ENCODE data around the gene NBPF4. TPM values are rescaled to one million over a fixed set of nuclear protein-coding genes. Genes with fewer than 3 reads are reported as not detected.
"Not testable (repeated sequence)": the region's sequence is repeated elsewhere in the genome, so short reads cannot be mapped to it uniquely, and the experiment has no call there.

Gene NBPF4, protein sequence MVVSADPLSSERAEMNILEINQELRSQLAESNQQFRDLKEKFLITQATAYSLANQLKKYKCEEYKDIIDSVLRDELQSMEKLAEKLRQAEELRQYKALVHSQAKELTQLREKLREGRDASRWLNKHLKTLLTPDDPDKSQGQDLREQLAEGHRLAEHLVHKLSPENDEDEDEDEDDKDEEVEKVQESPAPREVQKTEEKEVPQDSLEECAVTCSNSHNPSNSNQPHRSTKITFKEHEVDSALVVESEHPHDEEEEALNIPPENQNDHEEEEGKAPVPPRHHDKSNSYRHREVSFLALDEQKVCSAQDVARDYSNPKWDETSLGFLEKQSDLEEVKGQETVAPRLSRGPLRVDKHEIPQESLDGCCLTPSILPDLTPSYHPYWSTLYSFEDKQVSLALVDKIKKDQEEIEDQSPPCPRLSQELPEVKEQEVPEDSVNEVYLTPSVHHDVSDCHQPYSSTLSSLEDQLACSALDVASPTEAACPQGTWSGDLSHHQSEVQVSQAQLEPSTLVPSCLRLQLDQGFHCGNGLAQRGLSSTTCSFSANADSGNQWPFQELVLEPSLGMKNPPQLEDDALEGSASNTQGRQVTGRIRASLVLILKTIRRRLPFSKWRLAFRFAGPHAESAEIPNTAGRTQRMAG
- not detected in 2 replicates for total RNA-seq

DNA sequence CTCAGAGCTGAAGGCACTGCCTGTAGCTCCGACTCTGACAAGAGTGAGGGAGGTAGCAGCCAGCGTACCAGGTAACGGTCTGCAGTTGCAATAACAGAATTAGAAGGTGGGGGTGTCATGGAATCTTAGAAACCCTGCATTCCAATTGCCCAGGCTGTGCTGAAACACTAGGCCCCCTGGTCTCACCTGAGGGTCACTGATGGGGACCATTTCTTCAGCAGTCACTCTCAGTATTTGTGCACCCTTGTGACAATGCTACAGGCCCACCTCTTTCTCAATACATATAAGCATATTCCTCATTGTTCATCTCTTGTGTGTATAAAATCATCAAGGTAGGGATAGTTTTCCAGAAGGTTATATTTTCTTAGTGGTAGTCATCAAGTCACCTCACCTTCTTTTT, at the start of gene NBPF4:
NBPF4 (minus strand) TSS at position 101 of the 400 bp plus-strand sequence. CDS start 315 bp downstream, outside the sequence.
- not testable (repeated sequence) for H3K4me3 ChIP-seq (ENCODE audit: low read depth, low read length); FAIRE-seq; DNase-seq (ENCODE audit: low read depth); H3K36me3 ChIP-seq (ENCODE audit: control insufficient read depth, insufficient read depth, low read length); H3K27me3 ChIP-seq (ENCODE audit: control insufficient read depth, insufficient read depth, low read length)

DNA sequence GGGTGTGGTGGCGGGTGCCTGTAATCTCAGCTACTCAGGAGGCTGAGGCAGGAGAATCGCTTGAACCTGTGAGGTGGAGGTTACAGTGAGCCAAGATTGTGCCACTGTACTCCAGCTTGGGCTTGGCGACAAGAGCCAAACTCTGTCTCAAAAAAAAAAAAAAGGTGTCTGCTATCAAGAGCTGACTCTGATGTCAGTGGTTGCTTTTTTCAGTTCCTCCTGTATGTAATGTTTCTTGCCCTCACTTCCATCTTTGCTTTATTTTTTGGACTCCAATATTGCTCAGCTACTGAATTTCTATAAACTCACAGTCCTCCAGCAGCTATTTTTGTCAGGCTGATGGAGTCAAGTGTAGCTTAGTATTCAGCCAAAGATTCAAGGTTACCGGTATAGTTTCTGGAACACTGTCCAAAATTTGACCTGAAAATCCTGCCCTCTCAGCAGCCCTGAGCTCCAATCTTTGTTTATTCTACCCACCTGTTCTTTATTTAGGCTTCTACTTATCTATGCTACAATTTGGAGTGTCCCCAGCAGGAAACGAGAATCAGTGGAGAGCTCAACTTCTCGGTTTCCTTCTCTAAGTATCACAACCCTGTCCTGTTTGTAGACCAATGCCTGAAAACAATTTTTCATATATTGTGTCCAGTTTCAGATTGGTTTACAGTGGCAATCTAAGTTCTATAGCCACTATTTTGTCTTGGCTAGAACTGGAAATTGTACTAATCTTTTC, 38.8 kb upstream of the NBPF4 start:
- H3K4me3 ChIP-seq (ENCODE audit: low read depth, low read length); H3K36me3 ChIP-seq (ENCODE audit: control insufficient read depth, insufficient read depth, low read length); FAIRE-seq; DNase-seq (ENCODE audit: low read depth); H3K27me3 ChIP-seq (ENCODE audit: control insufficient read depth, insufficient read depth, low read length): not testable (repeated sequence)

DNA sequence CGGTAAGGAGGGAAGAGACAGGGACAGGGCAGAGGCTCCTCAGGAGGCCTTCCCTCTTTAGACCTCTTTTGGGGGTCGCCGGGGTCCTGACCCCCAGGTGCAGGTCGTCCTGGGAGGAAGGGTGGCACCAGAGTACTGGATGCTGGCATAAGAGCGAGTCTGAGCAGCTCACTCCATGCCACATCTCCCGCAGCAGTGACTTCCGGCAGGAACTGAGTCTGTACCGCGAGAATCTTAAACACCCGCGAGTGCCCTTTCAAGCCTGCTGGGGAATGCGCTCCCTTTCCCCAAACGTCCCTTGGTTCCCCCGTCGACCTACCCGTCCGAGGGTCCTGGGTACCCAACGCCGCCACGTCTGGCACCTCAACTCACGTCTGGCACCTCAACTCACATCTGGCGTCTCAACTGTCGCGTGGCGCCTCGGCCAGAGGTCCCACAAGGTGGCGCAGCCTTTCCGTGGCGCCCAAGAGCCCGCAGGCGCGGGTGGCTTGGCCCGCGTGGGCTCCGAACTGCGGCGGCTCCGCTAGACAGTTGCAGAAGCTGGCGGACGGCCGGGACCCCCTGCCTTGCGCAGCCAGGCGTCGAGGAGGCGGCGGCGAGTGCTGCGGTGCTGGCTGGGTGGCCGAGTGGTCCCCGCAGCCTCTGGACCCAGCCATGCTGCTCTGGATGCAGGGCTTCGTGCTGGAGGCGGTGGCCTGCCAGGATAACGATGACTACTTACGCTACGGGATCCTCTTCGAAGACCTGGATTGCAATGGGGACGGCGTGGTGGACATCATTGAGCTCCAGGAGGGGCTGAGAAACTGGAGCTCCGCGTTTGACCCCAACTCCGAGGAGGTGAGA, 28.8 kb upstream of the NBPF4 start:
- peak; percentile 7 for FAIRE-seq
- not testable (repeated sequence) for H3K36me3 ChIP-seq (ENCODE audit: control insufficient read depth, insufficient read depth, low read length); DNase-seq (ENCODE audit: low read depth); H3K4me3 ChIP-seq (ENCODE audit: low read depth, low read length); H3K27me3 ChIP-seq (ENCODE audit: control insufficient read depth, insufficient read depth, low read length)

DNA sequence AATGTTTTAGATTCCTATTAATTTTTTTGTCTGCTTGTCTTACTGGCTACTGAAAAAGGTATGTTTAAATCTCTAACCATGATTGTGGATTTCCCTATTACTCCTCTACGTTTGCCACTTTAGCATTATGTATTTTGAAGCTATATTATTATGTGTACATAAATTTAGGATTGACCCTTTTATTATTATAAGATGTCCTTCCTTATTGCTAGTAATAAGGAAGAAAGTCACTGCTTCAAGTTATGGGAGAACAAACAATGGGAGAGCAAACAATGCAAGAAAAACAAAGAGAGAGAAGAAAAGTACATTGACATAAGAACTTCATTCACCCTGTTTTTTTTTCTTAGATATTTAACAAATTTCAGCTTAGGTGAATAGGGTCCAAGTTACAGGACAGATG, 23.2 kb upstream of the NBPF4 start:
- H3K4me3 ChIP-seq (ENCODE audit: low read depth, low read length); FAIRE-seq; H3K36me3 ChIP-seq (ENCODE audit: control insufficient read depth, insufficient read depth, low read length); DNase-seq (ENCODE audit: low read depth); H3K27me3 ChIP-seq (ENCODE audit: control insufficient read depth, insufficient read depth, low read length): not testable (repeated sequence)

DNA sequence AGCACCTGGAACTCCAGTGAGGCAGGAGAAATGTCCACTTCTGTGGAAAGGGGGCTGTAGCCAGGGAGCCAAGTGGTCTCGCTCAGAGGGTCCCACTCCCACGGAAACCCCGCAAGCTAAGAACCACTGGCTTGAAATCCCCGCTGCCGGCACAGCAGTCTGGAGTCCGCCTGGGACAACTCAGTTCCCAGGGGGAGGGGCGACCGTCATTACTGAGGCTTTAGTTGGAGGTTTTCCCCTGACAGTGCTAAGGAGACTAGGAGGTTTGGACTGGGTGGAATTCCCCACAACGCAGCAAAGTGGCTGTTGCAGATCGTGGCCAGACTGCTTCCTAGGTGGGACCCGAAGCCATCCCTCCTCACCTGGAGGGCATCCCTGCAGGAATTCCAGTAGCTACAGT, 18.1 kb upstream of the NBPF4 start:
- not testable (repeated sequence) for DNase-seq (ENCODE audit: low read depth); FAIRE-seq; H3K27me3 ChIP-seq (ENCODE audit: control insufficient read depth, insufficient read depth, low read length); H3K36me3 ChIP-seq (ENCODE audit: control insufficient read depth, insufficient read depth, low read length); H3K4me3 ChIP-seq (ENCODE audit: low read depth, low read length)

DNA sequence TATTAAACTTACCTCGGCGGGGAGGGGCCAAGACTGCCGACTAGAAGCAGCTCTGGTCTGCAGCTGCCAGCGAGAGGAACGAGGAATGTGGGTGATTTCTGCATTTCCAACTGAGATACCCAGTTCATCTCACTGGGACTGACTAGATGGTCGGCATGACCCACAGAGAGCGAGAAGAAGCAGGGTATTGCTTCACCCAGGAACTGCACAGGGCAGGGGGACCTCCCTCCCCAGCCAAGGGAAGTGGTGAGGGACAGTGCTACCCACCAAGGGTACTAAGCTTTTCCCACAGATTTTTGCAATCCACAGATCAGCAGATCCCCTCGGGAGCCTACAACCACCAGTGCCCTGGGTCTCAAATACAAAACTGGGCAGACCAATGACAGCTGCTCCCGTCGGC, 17.6 kb upstream of the NBPF4 start:
- H3K27me3 ChIP-seq (ENCODE audit: control insufficient read depth, insufficient read depth, low read length); H3K4me3 ChIP-seq (ENCODE audit: low read depth, low read length); H3K36me3 ChIP-seq (ENCODE audit: control insufficient read depth, insufficient read depth, low read length); FAIRE-seq; DNase-seq (ENCODE audit: low read depth): not testable (repeated sequence)

DNA sequence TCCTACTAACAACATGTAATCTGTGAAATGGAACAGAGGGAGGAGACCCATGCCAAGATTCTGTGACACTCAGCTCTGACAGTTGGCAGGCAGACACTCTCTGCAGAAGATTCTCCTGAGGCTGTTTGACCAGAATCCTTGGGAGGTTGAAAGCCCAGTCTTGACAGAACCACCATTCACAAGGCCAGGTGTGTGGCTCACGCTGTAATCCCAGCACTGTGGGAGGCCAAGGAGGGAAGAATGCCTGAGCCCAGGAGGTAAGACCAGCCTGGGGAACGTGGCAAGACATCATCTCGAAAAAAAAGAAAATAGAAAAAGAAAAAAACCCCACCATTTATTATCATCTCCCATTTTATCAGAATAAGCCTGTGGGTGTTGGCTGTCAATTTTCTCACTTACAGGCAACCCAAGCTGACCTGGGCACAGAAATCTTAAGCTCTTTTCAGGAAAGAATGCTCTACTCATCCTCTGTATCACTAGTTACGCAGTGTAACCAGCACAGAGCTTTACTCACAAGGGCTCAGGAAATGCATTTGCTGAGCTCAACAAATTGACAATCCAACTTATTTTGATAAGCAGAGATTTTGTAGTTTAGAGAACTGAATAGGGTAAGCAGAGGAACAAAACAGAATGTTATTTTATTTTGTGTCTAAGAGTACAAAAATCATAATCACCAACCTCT, 16.8 kb upstream of the NBPF4 start:
- not testable (repeated sequence) for H3K36me3 ChIP-seq (ENCODE audit: control insufficient read depth, insufficient read depth, low read length); H3K4me3 ChIP-seq (ENCODE audit: low read depth, low read length); H3K27me3 ChIP-seq (ENCODE audit: control insufficient read depth, insufficient read depth, low read length); DNase-seq (ENCODE audit: low read depth); FAIRE-seq

DNA sequence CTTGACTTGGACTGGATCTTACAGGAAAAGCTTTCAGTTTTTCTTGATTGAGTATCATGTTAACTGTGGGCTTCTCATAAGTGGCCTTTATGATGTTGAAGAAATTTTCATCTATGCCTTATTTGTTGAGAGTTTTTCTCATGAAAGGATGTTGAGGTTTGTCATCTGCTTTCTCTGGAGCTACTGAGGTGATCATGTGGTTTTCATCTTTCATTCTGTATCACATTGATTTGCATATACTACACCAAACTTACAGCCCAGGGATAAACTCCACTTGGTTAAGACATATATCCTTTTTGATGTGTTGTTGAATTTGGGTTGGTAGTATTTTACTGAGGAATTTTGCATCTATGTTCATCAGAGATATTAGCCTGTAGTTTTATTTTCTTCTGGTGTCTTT, 11.6 kb upstream of the NBPF4 start:
- H3K4me3 ChIP-seq (ENCODE audit: low read depth, low read length); H3K36me3 ChIP-seq (ENCODE audit: control insufficient read depth, insufficient read depth, low read length); DNase-seq (ENCODE audit: low read depth); H3K27me3 ChIP-seq (ENCODE audit: control insufficient read depth, insufficient read depth, low read length): not testable (repeated sequence)
- peak; percentile 64 for FAIRE-seq

DNA sequence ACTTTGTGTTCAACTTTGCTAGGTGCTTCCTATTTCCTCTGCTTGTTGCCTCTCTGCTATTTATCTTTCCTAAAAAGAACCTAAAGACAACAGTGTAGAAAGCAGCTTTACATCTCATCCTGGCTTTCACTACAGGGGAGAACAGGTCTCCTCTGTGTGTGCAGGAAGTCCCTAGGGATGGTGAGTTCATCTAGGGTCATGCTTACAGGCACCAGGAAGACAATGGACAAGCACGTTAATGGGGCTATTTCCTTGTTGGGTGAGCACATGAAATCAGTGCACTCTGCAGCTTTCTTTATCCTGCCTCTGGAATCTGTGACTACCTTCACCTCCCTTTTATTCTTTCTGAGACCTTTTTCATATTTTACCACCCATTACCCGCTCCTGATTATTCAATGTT, 4.5 kb downstream of the NBPF4 start:
- not testable (repeated sequence) for H3K36me3 ChIP-seq (ENCODE audit: control insufficient read depth, insufficient read depth, low read length); FAIRE-seq; DNase-seq (ENCODE audit: low read depth); H3K27me3 ChIP-seq (ENCODE audit: control insufficient read depth, insufficient read depth, low read length); H3K4me3 ChIP-seq (ENCODE audit: low read depth, low read length)

DNA sequence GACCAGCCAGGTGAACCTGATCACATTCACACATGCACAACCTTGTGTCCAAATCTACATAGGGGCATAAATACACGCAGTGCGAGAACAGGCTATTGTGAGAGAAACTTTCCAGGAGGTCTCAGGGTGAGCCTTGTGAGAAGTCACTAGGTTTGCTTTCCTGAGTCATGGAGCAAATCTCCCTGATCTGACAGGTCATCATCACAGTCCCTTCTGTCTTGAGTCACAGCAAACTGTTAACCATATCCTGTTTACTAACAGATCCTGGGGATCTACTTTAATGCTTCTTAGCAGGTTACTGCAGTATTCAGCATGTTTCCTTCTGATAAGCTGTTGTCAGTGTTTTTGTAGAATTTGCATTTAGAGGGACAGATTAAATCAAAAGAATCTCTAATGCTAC, 8.6 kb downstream of the NBPF4 start:
- H3K27me3 ChIP-seq (ENCODE audit: control insufficient read depth, insufficient read depth, low read length); H3K4me3 ChIP-seq (ENCODE audit: low read depth, low read length); DNase-seq (ENCODE audit: low read depth); FAIRE-seq; H3K36me3 ChIP-seq (ENCODE audit: control insufficient read depth, insufficient read depth, low read length): not testable (repeated sequence)

DNA sequence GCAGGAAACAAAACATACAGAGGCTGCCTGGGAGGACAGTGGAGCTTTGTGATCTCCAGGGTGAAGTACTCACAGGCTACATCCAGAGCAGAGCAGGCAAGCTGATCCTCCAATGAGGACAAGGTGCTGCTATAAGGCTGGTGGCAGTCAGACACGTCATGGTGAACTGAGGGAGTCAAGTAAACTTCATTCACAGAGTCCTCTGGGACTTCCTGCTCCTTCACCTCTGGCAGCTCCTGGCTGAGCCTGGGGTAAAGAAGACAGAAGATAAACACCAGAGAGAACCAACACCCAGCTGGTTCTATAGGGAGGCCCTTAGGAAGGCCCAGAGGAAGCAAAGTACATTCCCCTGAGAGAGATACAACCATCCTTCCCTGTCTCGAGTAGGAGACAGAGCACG, 11.7 kb downstream of the NBPF4 start:
- not testable (repeated sequence) for FAIRE-seq

DNA sequence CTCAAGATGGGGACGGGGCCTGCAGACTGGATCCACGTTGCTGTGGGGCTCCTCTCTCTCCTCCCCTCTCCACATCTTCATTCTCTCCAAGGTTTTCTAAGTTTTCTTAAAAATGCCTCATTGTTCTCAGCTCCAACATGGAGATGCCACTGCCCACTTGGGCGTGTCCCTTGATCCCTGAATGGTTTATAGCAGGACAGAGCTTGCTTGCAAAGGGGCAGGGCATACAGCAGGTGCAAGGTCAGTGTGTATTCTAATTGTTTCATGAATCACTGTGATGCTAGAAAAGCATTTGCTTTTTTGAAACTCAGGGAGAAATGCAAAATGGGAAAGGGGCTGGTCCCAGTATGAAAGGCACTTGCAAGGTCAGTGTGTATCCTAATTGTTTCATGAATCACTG, 13.9 kb downstream of the NBPF4 start:
- not testable (repeated sequence) for H3K4me3 ChIP-seq (ENCODE audit: low read depth, low read length); DNase-seq (ENCODE audit: low read depth); H3K36me3 ChIP-seq (ENCODE audit: control insufficient read depth, insufficient read depth, low read length); H3K27me3 ChIP-seq (ENCODE audit: control insufficient read depth, insufficient read depth, low read length); FAIRE-seq

More for the DNA sequence above, 11.7 kb downstream of the NBPF4 start:
- H3K4me3 ChIP-seq (ENCODE audit: low read depth, low read length); DNase-seq (ENCODE audit: low read depth); H3K27me3 ChIP-seq (ENCODE audit: control insufficient read depth, insufficient read depth, low read length); H3K36me3 ChIP-seq (ENCODE audit: control insufficient read depth, insufficient read depth, low read length): not testable (repeated sequence)

DNA sequence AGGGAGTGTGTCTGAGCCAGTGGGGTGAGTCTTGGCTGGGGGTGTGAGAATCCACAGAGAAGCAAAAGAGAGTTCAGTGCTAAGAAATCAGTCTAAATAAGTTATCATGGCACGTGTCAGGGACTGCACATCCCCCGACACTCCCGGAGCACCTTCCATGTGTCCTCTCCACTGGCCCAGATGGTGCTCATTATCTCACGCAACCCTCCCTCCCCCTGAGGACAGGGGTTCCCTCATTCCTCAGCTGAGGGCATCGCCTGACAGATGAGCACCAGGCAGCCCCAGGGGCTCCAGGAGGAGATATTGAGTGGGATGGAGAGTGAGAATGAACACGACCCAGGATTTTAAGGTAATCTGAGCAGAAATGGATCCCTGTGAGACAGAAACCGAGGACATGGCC, 16.1 kb downstream of the NBPF4 start:
- not testable (repeated sequence) for H3K27me3 ChIP-seq (ENCODE audit: control insufficient read depth, insufficient read depth, low read length); H3K36me3 ChIP-seq (ENCODE audit: control insufficient read depth, insufficient read depth, low read length); H3K4me3 ChIP-seq (ENCODE audit: low read depth, low read length); DNase-seq (ENCODE audit: low read depth); FAIRE-seq
